ENCODE data around the gene TAF1A. TPM values are rescaled to one million over a fixed set of nuclear protein-coding genes. Genes with fewer than 3 reads are reported as not detected.

TAF1A gene
- total and polyA plus RNA-seq, 5 donors from 2014 or later: 2.8 to 5.9 (median 4.0) TPM

GRCh38 chr1:222592171-222592570 is 2.4 kb upstream of the TAF1A start:
- H3K27ac ChIP-seq (ENCODE audit: insufficient read depth, low read length, poor library complexity, severe bottlenecking): no peak overlapping the region

GRCh38 chr1:222588135-222588534 is 1.6 kb downstream of the TAF1A start:
- peaks cover 29 to 63% (median 48%) of the 10 kb centered on the region in 4 donors for H3K4me1 Mint-ChIP-seq
- peaks cover 9% of the 10 kb centered on the region for H3K27me3 Mint-ChIP-seq
- Histone ChIP-seq H3K27ac (ENCODE audit: insufficient read depth, low read length, poor library complexity, severe bottlenecking) (no peak overlapping the region), H3K4me1 (ENCODE audit: control insufficient read depth, insufficient read depth, low read length, poor library complexity, severe bottlenecking) (peaks cover 20% of the 10 kb centered on the region), H3K36me3 (ENCODE audit: control insufficient read depth, insufficient read depth, low read length) (peaks cover 15% of the 10 kb centered on the region), H3K9me3 (ENCODE audit: control insufficient read depth in 2 of 2, low read length in 2 of 2) (no peaks in the 10 kb centered on the region), H3K4me3 (ENCODE audit: low read depth, low read length) (peak overlapping the region; percentile 99), H3K27me3 (ENCODE audit: control insufficient read depth, insufficient read depth, low read length) (no peaks in the 10 kb centered on the region)
- DNase-seq: no peak
- peak overlapping the region in 1 of 3 donors; percentile 99 for H3K27ac Mint-ChIP-seq
- H3K36me3 Mint-ChIP-seq: peaks cover 33% of the 10 kb centered on the region
- ATAC-seq (ENCODE audit: low read depth in 2 of 2): no peak
- peak overlapping the region in 3 of 4 donors; percentile 41 to 95 (median 93) for H3K4me3 Mint-ChIP-seq
- H3K9me3 Mint-ChIP-seq: no peaks in the 10 kb centered on the region

More at GRCh38 chr1:222592171-222592570, 2.4 kb upstream of the TAF1A start:
- ATAC-seq (ENCODE audit: low read depth in 2 of 2) (no peak), DNase-seq (no peak)
- H3K36me3 ChIP-seq (ENCODE audit: control insufficient read depth, insufficient read depth, low read length): no peaks in the 10 kb centered on the region
- Mint-ChIP-seq H3K4me3 (peak overlapping the region in 3 of 4 donors; percentile 3 to 77 (median 72)), H3K27ac (peak overlapping the region in 1 of 3 donors; percentile 27), H3K36me3 (peaks cover 16% of the 10 kb centered on the region), H3K27me3 (peaks cover 14% of the 10 kb centered on the region), H3K4me1 (peaks cover 19 to 38% (median 28%) of the 10 kb centered on the region in 4 donors), H3K9me3 (peaks cover 0 to 2% (median 0%) of the 10 kb centered on the region in 7 donors)
- peaks cover under 1% of the 10 kb centered on the region for H3K27me3 ChIP-seq (ENCODE audit: control insufficient read depth, insufficient read depth, low read length)
- H3K4me1 ChIP-seq (ENCODE audit: control insufficient read depth, insufficient read depth, low read length, poor library complexity, severe bottlenecking): peaks cover 20% of the 10 kb centered on the region
- H3K4me3 ChIP-seq (ENCODE audit: low read depth, low read length): no peak overlapping the region
- no peaks in the 10 kb centered on the region for H3K9me3 ChIP-seq (ENCODE audit: control insufficient read depth in 2 of 2, low read length in 2 of 2)

- no peak overlapping the region for H3K4me3 ChIP-seq (ENCODE audit: low read depth, low read length)
- Mint-ChIP-seq H3K27ac (no peak overlapping the region), H3K4me1 (peaks cover 23 to 64% (median 53%) of the 10 kb centered on the region in 4 donors), H3K36me3 (peaks cover 43% of the 10 kb centered on the region), H3K4me3 (peak overlapping the region in 3 of 4 donors; percentile 2 to 44 (median 10)), H3K27me3 (peaks cover 3% of the 10 kb centered on the region), H3K9me3 (no peaks in the 10 kb centered on the region)
- H3K27me3 ChIP-seq (ENCODE audit: control insufficient read depth, insufficient read depth, low read length): no peaks in the 10 kb centered on the region
- H3K4me1 ChIP-seq (ENCODE audit: control insufficient read depth, insufficient read depth, low read length, poor library complexity, severe bottlenecking): peaks cover 20% of the 10 kb centered on the region
- ATAC-seq (ENCODE audit: low read depth in 2 of 2) (no peak), DNase-seq (no peak)
- H3K36me3 ChIP-seq (ENCODE audit: control insufficient read depth, insufficient read depth, low read length): peaks cover 27% of the 10 kb centered on the region
- H3K27ac ChIP-seq (ENCODE audit: insufficient read depth, low read length, poor library complexity, severe bottlenecking): no peak overlapping the region
- H3K9me3 ChIP-seq (ENCODE audit: control insufficient read depth in 2 of 2, low read length in 2 of 2): no peaks in the 10 kb centered on the region
Observed at GRCh38 chr1:222586842-222587241, 2.9 kb downstream of the TAF1A start.

GRCh38 chr1:222583079-222583478 is 6.7 kb downstream of the TAF1A start:
- Histone ChIP-seq H3K9me3 (ENCODE audit: control insufficient read depth in 2 of 2, low read length in 2 of 2) (no peaks in the 10 kb centered on the region), H3K27ac (ENCODE audit: insufficient read depth, low read length, poor library complexity, severe bottlenecking) (no peak overlapping the region), H3K4me1 (ENCODE audit: control insufficient read depth, insufficient read depth, low read length, poor library complexity, severe bottlenecking) (no peaks in the 10 kb centered on the region), H3K27me3 (ENCODE audit: control insufficient read depth, insufficient read depth, low read length) (no peaks in the 10 kb centered on the region), H3K36me3 (ENCODE audit: control insufficient read depth, insufficient read depth, low read length) (peaks cover 43% of the 10 kb centered on the region), H3K4me3 (ENCODE audit: low read depth, low read length) (no peak overlapping the region)
- Mint-ChIP-seq H3K4me3 (peak overlapping the region in 1 of 4 donors; percentile 6), H3K36me3 (peaks cover 50% of the 10 kb centered on the region), H3K4me1 (peaks cover 23 to 39% (median 30%) of the 10 kb centered on the region in 4 donors), H3K27me3 (no peaks in the 10 kb centered on the region), H3K9me3 (peaks cover 0 to 2% (median 0%) of the 10 kb centered on the region in 7 donors), H3K27ac (peak overlapping the region in 1 of 3 donors; percentile 60)
- ATAC-seq (ENCODE audit: low read depth in 2 of 2) (no peak), DNase-seq (no peak)

- Mint-ChIP-seq H3K27me3 (no peaks in the 10 kb centered on the region), H3K9me3 (peaks cover 0 to 2% (median 0%) of the 10 kb centered on the region in 7 donors), H3K36me3 (peaks cover 48% of the 10 kb centered on the region), H3K4me3 (no peak overlapping the region), H3K4me1 (peaks cover 22 to 31% (median 27%) of the 10 kb centered on the region in 4 donors), H3K27ac (peak overlapping the region in 1 of 3 donors; percentile 29)
- Histone ChIP-seq H3K9me3 (ENCODE audit: control insufficient read depth in 2 of 2, low read length in 2 of 2) (no peaks in the 10 kb centered on the region), H3K36me3 (ENCODE audit: control insufficient read depth, insufficient read depth, low read length) (peaks cover 46% of the 10 kb centered on the region), H3K4me3 (ENCODE audit: low read depth, low read length) (no peak overlapping the region), H3K27ac (ENCODE audit: insufficient read depth, low read length, poor library complexity, severe bottlenecking) (no peak overlapping the region), H3K4me1 (ENCODE audit: control insufficient read depth, insufficient read depth, low read length, poor library complexity, severe bottlenecking) (no peaks in the 10 kb centered on the region), H3K27me3 (ENCODE audit: control insufficient read depth, insufficient read depth, low read length) (no peaks in the 10 kb centered on the region)
- no peak for DNase-seq
- ATAC-seq (ENCODE audit: low read depth in 2 of 2): no peak
Observed at GRCh38 chr1:222582099-222582774, 7.5 kb downstream of the TAF1A start.

- Mint-ChIP-seq H3K4me1 (peaks cover 8 to 11% (median 9%) of the 10 kb centered on the region in 4 donors), H3K36me3 (peaks cover 51% of the 10 kb centered on the region), H3K9me3 (peaks cover 0 to 2% (median 0%) of the 10 kb centered on the region in 7 donors), H3K27ac (no peak overlapping the region), H3K4me3 (no peak overlapping the region), H3K27me3 (no peaks in the 10 kb centered on the region)
- H3K4me1 ChIP-seq (ENCODE audit: control insufficient read depth, insufficient read depth, low read length, poor library complexity, severe bottlenecking): no peaks in the 10 kb centered on the region
- no peaks in the 10 kb centered on the region for H3K9me3 ChIP-seq (ENCODE audit: control insufficient read depth in 2 of 2, low read length in 2 of 2)
- no peak overlapping the region for H3K4me3 ChIP-seq (ENCODE audit: low read depth, low read length)
- no peak for ATAC-seq (ENCODE audit: low read depth in 2 of 2)
- H3K27me3 ChIP-seq (ENCODE audit: control insufficient read depth, insufficient read depth, low read length): no peaks in the 10 kb centered on the region
- no peak overlapping the region for H3K27ac ChIP-seq (ENCODE audit: insufficient read depth, low read length, poor library complexity, severe bottlenecking)
- no peak for DNase-seq
- H3K36me3 ChIP-seq (ENCODE audit: control insufficient read depth, insufficient read depth, low read length): peaks cover 51% of the 10 kb centered on the region
Observed at GRCh38 chr1:222579316-222579715, 10.4 kb downstream of the TAF1A start.

GRCh38 chr1:222570837-222571236 is 18.9 kb downstream of the TAF1A start:
- Histone ChIP-seq H3K27ac (ENCODE audit: insufficient read depth, low read length, poor library complexity, severe bottlenecking) (no peak overlapping the region), H3K9me3 (ENCODE audit: control insufficient read depth in 2 of 2, low read length in 2 of 2) (peaks cover 0 to 4% of the 10 kb centered on the region in 2 experiments), H3K27me3 (ENCODE audit: control insufficient read depth, insufficient read depth, low read length) (no peaks in the 10 kb centered on the region), H3K4me3 (ENCODE audit: low read depth, low read length) (no peak overlapping the region), H3K36me3 (ENCODE audit: control insufficient read depth, insufficient read depth, low read length) (peaks cover 38% of the 10 kb centered on the region), H3K4me1 (ENCODE audit: control insufficient read depth, insufficient read depth, low read length, poor library complexity, severe bottlenecking) (no peaks in the 10 kb centered on the region)
- ATAC-seq (ENCODE audit: low read depth in 2 of 2): no peak
- Mint-ChIP-seq H3K9me3 (peaks cover 0 to 11% (median 1%) of the 10 kb centered on the region in 7 donors), H3K27me3 (no peaks in the 10 kb centered on the region), H3K36me3 (peaks cover 80% of the 10 kb centered on the region), H3K4me3 (no peak overlapping the region), H3K27ac (peak overlapping the region in 1 of 3 donors; percentile 32), H3K4me1 (peaks cover 4 to 8% (median 6%) of the 10 kb centered on the region in 4 donors)
- no peak for DNase-seq
